Effector memory CD4-positive, alpha-beta T cell (primary cell): ENCODE results near the gene RBM6.

Experiments
- DNase-seq, 3 donors: peaks; one replicate each; pipeline ENCODE4 v3.0.0-alpha.2; 2020
- H3K27ac ChIP-seq: 2 replicates; pipeline ENCODE4 v1.7.0; 2013; ENCODE audit warnings: mild to moderate bottlenecking, low read length, moderate library complexity; ENCODE audit not compliant: insufficient read depth, poor library complexity, severe bottlenecking
- H3K27me3 ChIP-seq: replicated peaks from 2 replicates; pipeline ENCODE4 v1.7.0; 2013; ENCODE audit warnings: mild to moderate bottlenecking, low read length; ENCODE audit not compliant: insufficient read depth, control insufficient read depth, poor library complexity, severe bottlenecking
- H3K36me3 ChIP-seq: 2 replicates; pipeline ENCODE4 v1.7.0; 2013; ENCODE audit warnings: mild to moderate bottlenecking, low read length, moderate library complexity; ENCODE audit not compliant: control insufficient read depth, insufficient read depth
- H3K4me1 ChIP-seq: 2 replicates; pipeline ENCODE4 v1.7.0; 2013; ENCODE audit warnings: low read length, mild to moderate bottlenecking; ENCODE audit not compliant: control insufficient read depth, insufficient read depth, poor library complexity, severe bottlenecking
- H3K4me3 ChIP-seq: 2 replicates; pipeline ENCODE4 v1.7.0; 2013; ENCODE audit warnings: low read length, low read depth, mild to moderate bottlenecking; ENCODE audit not compliant: insufficient read depth, poor library complexity, severe bottlenecking
- H3K9me3 ChIP-seq: 2 replicates; pipeline ENCODE4 v1.7.0; 2013; ENCODE audit warnings: mild to moderate bottlenecking, low read length, moderate library complexity; ENCODE audit not compliant: control insufficient read depth

The RBM6 gene

GRCh38 chr3:50111757-50112156 is 171.8 kb downstream of the RBM6 start:
- Histone ChIP-seq H3K36me3 (peaks cover 96% of the 10 kb centered on the region), H3K4me1 (no peaks in the 10 kb centered on the region), H3K27me3 (no peaks in the 10 kb centered on the region), H3K9me3 (no peaks in the 10 kb centered on the region), H3K27ac (no peak overlapping the region), H3K4me3 (no peak overlapping the region)
- no peak for DNase-seq

GRCh38 chr3:50112462-50112861 is 172.5 kb downstream of the RBM6 start:
- Histone ChIP-seq H3K9me3 (no peaks in the 10 kb centered on the region), H3K4me3 (no peak overlapping the region), H3K27ac (no peak overlapping the region), H3K4me1 (no peaks in the 10 kb centered on the region), H3K36me3 (peaks cover 96% of the 10 kb centered on the region), H3K27me3 (no peaks in the 10 kb centered on the region)
- no peak for DNase-seq

GRCh38 chr3:50117120-50117519 is 177.2 kb downstream of the RBM6 start:
- no peak for DNase-seq
- Histone ChIP-seq H3K36me3 (peaks cover 83% of the 10 kb centered on the region), H3K27ac (no peak overlapping the region), H3K9me3 (no peaks in the 10 kb centered on the region), H3K27me3 (no peaks in the 10 kb centered on the region), H3K4me3 (no peak overlapping the region), H3K4me1 (no peaks in the 10 kb centered on the region)

- H3K36me3 ChIP-seq, result peaks cover 72% of the 10 kb centered on the region
- H3K4me3 ChIP-seq, result no peak overlapping the region
- no peaks in the 10 kb centered on the region for H3K9me3 ChIP-seq
- no peak overlapping the region for H3K27ac ChIP-seq
- DNase-seq, result no peak
- no peaks in the 10 kb centered on the region for H3K27me3 ChIP-seq
- no peaks in the 10 kb centered on the region for H3K4me1 ChIP-seq
Observed at GRCh38 chr3:50118237-50118636, 178.3 kb downstream of the RBM6 start.

GRCh38 chr3:50119786-50120185 is 179.8 kb downstream of the RBM6 start:
- no peak for DNase-seq
- Histone ChIP-seq H3K4me1 (no peaks in the 10 kb centered on the region), H3K27ac (no peak overlapping the region), H3K27me3 (no peaks in the 10 kb centered on the region), H3K4me3 (no peak overlapping the region), H3K36me3 (peaks cover 57% of the 10 kb centered on the region), H3K9me3 (no peaks in the 10 kb centered on the region)

GRCh38 chr3:50120364-50121071 is 180.6 kb downstream of the RBM6 start:
- no peak overlapping the region for H3K27ac ChIP-seq
- no peaks in the 10 kb centered on the region for H3K4me1 ChIP-seq
- peaks cover 50% of the 10 kb centered on the region for H3K36me3 ChIP-seq
- no peaks in the 10 kb centered on the region for H3K27me3 ChIP-seq
- no peak for DNase-seq
- H3K4me3 ChIP-seq, result no peak overlapping the region
- H3K9me3 ChIP-seq, result no peaks in the 10 kb centered on the region

GRCh38 chr3:50121072-50122032 is 181.4 kb downstream of the RBM6 start:
- Histone ChIP-seq H3K36me3 (peaks cover 42% of the 10 kb centered on the region), H3K4me3 (no peak overlapping the region), H3K4me1 (no peaks in the 10 kb centered on the region), H3K27ac (no peak overlapping the region), H3K27me3 (no peaks in the 10 kb centered on the region), H3K9me3 (no peaks in the 10 kb centered on the region)
- peak; percentile 37 to 54 (median 41) for DNase-seq

- Histone ChIP-seq H3K9me3 (no peaks in the 10 kb centered on the region), H3K27me3 (no peaks in the 10 kb centered on the region), H3K27ac (no peak overlapping the region), H3K36me3 (peaks cover 35% of the 10 kb centered on the region), H3K4me1 (no peaks in the 10 kb centered on the region), H3K4me3 (no peak overlapping the region)
- no peak for DNase-seq
Observed at GRCh38 chr3:50122071-50122470, 182.1 kb downstream of the RBM6 start.

GRCh38 chr3:50122661-50123391 is 182.9 kb downstream of the RBM6 start:
- H3K4me1 ChIP-seq, result no peaks in the 10 kb centered on the region
- H3K4me3 ChIP-seq, result no peak overlapping the region
- H3K27me3 ChIP-seq, result no peaks in the 10 kb centered on the region
- H3K27ac ChIP-seq, result no peak overlapping the region
- H3K36me3 ChIP-seq, result peaks cover 27% of the 10 kb centered on the region
- H3K9me3 ChIP-seq, result no peaks in the 10 kb centered on the region
- DNase-seq, result no peak
